Stimulated activated CD4-positive, alpha-beta T cell treated with anti-CD3 and anti-CD28 coated beads, Interleukin-4, amount 100 ng/mL, for 48 hours (primary cell): ENCODE measurements around the gene TGFBR1.

Experiments
- DNase-seq, 2 donors: peaks; one replicate each; pipeline ENCODE4 v3.0.0-alpha.2; 2020; ENCODE audit warnings: low read depth in 2 of 2

TGFBR1 gene

GRCh38 chr9:99135456-99135855, 30.5 kb downstream of the TGFBR1 start:
- no peak for DNase-seq

DNA sequence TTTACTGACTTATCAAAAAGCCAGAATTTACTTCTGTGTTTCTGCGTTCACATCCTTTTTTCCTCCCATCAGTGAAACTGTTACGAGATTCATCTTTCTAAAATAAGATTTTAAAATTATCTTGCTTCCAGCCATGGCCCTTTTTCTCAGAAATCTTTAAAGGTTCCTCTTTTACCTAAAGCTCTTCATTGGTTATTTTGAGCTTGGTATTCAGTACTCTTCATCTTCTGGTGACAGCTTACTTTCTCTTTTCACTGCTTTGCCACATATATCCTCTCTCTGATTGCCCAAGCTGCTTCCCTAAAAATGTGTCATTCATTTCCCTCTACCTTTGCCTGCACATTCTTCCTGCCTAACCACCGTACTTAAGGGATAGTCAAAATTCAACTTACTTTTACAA, 32.3 kb downstream of the TGFBR1 start:
- DNase-seq: no peak

- DNase-seq: no peak
These were observed 33.0 kb downstream of the TGFBR1 start for GRCh38 chr9:99137891-99138290.

DNA sequence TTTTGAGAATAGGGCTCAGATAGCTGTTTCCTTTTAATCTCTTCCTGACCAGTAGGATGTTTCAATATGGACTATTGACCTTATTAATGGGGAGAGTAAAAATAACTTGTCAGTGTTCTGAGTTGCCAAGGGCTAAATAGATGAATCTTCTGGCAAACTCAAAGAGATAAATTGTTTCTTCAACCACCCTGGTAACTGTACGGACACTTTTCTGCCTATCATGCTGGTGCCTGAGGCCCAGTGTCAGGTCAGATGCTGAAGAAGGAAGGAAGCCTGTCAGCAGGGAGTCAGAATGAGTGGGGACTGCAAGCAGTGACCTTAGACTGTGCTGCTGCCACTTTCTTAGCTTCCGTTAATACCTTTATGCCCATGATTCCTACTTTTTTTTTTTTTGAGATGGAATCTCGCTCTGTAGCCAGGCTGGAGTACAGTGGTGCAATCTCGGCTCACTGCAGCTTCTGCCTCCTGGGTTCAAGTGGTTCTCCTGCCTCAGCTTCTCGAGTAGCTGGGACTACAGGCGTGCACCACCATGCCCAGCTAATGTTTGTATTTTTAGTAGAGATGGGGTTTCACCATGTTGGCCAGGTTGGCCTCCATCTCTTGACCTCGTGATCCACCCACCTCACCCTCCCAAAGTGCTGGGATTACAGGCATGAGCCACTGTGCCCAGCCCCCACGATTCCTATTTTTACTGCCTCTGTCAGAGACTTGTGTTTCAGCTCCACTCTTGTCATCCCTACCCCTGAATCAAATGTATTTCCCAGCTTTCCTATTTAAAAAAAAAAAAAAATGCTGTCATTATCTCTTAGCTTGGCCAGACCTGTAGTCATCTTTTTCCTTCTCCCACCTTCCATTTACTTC, 33.7 kb downstream of the TGFBR1 start:
- no peak for DNase-seq

DNA sequence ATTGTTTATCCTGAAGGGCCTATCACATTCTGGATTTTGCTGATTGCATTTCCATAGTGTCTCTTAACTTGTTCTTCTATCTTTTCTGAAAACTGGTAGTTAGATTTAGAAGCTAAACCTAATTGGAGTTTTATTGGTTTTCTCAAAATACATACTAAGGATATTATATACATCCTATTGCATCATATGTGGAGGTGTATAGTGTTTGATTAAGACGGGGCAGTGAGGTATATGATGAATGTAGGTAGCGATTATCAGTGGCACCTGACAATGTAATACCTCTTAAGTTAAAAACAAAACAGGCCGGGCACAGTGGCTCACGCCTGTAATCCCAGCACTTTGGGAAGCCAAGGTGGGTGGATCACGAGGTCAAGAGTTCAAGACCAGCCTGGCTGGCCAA, 35.0 kb downstream of the TGFBR1 start:
- no peak for DNase-seq

- DNase-seq: no peak
These were observed 35.9 kb downstream of the TGFBR1 start for GRCh38 chr9:99140685-99141314.

GRCh38 chr9:99141849-99142248, 36.9 kb downstream of the TGFBR1 start:
- no peak for DNase-seq

- DNase-seq: no peak
These were observed 37.4 kb downstream of the TGFBR1 start for GRCh38 chr9:99142275-99142674.

DNA sequence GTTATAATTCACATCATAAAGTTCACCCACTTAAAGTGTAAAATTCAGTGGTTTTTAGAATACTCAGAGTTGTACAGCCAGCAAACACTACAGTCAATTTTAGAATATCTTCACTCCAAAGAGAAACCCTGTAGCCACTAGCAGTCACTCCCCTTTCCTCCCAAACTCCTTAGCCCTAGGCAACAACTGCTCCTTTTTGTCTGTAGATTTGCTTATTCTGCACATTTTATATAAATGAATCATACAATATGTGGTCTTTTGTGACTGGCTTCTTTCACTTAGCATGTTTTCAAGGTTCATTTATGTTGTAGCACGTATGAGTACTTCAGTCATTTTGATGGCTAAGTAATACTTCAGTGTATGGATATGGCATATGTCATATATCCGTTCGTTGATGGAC, 38.7 kb downstream of the TGFBR1 start:
- no peak for DNase-seq

- no peak for DNase-seq
These were observed 40.1 kb downstream of the TGFBR1 start for GRCh38 chr9:99144966-99145365.

GRCh38 chr9:99146574-99146973, 41.7 kb downstream of the TGFBR1 start:
- no peak for DNase-seq

DNA sequence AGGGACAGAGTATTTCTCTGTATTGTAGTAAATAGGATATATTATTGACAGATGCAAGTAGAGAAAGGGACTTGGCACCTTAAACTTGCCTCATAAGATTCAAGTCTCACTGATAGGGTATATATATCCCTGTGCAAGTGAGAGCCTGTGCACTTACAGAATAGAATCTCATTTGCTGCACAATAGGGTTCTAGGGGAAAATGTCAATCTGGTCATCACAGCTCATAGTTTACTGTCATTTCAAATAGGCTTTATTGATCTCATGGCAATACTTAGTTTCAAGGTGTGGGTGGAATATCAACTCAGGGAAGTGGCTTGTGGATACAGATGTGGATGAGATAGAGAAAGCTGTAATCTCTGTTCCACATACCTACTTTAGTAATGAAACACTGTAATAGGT, 42.3 kb downstream of the TGFBR1 start:
- DNase-seq: no peak

DNA sequence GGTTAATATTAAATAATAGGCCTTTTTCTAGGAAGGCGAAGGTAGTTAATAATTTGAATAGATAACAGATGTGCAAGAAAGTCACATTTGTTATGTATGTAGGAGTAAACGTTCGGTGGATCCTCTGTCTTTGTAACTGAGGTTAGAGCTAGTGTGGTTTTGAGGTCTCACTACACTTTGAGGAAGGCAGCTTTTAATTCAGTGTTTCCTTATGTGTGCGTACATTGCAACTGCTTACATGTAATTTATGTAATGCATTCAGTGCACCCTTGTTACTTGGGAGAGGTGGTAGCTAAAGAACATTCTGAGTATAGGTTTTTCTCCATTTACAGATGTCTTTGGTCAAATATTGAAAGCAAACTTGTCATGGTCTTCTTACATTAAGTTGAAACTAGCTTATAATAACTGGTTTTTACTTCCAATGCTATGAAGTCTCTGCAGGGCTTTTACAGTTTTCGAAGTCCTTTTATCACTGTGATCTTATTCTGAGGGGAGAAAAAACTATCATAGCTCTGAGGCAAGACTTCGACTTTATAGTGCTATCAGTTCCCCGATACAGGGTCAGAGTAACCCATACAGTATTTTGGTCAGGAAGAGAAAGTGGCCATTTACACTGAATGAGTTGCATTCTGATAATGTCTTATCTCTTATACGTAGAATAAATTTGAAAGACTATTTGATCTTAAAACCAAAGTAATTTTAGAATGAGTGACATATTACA, 45.7 kb downstream of the TGFBR1 start:
- DNase-seq: no peak

DNA sequence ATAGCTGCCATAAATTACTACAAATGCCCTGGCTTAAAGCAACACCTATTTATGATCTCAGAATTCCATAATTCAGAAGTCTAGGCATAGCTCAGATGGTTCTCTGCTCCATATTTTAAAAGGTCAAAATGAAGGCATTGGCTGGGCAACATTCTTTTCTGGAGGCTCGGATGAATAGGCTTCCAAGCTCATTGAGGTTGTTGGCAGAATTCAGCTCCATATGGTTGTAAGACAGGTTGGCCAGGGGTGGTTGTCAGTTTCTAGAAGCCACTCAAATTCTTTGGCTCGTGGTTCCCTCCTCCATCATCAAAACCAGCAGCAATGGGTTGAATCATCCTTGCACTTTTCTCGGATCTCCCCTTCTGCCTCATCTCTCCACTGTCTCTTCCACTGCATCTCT, 49.4 kb downstream of the TGFBR1 start:
- no peak for DNase-seq

DNA sequence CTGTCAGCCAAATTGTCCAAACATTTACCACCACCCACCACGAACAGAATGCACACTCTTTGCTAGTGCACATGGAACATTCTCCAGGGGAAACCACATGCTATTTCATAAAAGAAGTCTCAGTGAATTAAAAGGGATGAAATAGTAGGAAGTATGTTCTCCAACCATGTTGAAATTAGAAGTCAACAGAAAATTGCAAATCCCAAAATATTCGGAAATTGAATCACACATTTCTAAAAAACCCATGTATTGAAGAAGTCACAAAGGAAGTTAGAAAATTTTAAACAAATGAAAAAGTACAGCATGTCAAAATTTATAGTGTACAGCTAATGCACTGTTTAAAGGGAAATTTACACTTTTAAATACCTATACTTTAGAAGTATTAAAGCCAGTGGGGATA, 50.8 kb downstream of the TGFBR1 start:
- DNase-seq: no peak

DNA sequence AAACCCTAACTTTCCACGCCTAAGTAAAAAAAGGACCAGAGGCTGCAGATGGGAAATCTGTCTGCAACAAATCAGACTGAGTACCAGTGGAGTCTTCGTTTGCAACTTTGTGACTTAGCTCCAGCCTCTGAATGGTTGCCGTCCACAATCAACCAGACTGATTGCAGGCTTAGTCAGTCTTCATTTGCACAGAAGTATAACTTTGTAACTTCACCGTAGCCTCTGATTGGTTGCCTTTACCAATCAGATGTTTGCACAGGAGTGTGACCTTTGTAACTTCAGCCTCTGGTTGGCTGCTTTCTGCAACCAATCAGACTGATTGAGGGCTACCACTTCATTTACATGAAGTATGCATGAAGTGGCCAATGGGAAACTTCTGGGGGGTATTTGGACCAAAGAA, 53.7 kb downstream of the TGFBR1 start:
- no peak for DNase-seq

DNA sequence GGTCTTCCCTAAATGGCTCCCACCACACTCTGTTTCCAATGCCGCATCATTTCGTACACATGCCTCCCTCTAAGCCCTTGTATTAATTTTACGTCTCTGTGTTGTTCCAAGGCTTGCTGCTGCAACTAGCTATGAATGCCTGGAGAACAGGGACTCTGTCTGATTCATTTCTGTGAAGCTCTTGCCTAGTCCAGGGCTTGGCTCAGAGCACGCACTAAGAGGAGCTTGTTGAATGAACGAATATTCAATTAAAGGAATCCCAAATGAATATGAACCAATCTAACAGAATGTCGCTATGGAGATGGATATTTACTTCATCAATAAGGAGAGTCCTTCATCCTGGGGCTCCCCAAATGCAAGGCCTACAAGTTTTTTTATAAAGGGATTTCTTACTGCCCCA, 55.3 kb downstream of the TGFBR1 start:
- no peak for DNase-seq

DNA sequence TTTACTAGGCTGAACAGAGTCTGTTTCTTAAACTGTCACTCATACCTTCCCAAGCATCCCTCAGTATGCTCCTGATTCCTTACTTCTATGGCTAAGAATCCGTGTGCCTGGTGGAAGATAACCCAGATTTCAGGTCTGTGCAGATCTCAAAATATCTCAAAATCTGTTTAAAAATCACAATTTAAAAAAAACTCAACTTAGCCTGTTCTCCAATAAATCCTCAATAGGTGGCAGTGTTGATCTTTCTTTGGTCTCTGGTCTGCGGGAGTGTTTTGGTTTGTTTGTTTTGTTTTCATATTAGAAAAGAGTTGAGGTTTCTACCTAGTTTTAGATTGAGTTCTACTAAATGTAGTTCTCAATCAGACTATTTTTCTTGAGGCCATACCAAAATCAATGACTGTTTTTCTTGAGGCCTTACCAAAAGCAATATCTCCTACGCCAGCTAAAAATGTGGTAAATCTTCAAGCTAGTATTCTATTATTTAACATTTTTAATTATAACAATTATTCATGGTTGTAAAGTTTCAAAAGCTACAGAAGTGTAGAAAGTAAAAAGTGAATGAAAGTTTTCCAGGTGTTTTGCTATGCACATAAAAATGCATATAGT, 57.9 kb downstream of the TGFBR1 start:
- DNase-seq: no peak

- DNase-seq: no peak
These were observed 61.2 kb downstream of the TGFBR1 start for GRCh38 chr9:99166149-99166548.

DNA sequence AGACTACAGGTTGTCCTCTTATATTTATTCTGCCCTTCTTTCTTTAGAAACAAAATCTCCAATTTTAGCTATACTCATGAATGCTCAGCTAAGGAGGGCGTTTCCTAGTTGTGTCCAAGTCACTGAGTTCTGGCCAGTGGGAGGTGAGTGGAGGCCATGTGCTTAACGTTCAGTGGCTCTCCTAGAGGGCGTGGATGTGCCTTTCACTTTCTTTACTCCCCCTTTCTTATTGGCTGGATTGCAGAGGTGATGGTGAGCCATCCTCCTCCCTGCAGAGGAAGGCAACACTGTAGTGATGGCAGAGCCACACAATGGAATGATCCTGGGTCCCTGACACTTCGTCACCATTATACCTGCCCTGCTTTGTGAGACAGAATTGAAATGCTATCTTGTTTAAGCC, 62.2 kb downstream of the TGFBR1 start:
- no peak for DNase-seq

DNA sequence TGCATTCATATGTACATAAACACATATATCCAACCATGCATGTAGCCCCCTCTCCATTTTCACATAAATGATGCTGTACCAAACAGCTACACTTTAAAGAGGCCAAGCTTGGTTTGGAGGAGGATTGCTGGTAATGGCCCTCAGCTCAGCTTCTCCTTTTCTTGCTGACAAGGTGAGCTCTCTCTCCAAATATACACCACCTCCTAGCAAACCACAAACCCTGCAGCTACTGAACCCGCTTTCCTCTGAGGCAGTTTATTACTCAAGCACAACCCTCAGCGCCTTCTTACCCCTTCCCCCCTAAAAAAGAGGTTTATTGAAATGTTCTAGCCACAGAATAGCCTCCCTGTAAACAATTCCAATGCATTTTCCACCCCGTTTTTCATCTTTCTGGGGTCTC, 62.8 kb downstream of the TGFBR1 start:
- no peak for DNase-seq

GRCh38 chr9:99169086-99169485, 64.2 kb downstream of the TGFBR1 start:
- DNase-seq: no peak
